Endodermal cell (in vitro differentiated cells): ENCODE measurements around the gene OXSR1. TPM values are rescaled to one million over a fixed set of nuclear protein-coding genes. Genes with fewer than 3 reads are reported as not detected.

Experiments
- DNase-seq: peaks from one replicate; pipeline ENCODE4 v3.0.0-alpha.2; 2017
- H3K27ac ChIP-seq: 2 replicates; pipeline ENCODE4 v1.5.1; 2013; ENCODE audit warnings: mild to moderate bottlenecking, low read depth, low read length, moderate library complexity
- H3K27me3 ChIP-seq: 2 replicates; pipeline ENCODE4 v1.6.1; 2013; ENCODE audit warnings: mild to moderate bottlenecking, low read length, moderate library complexity; ENCODE audit not compliant: insufficient read depth, control insufficient read depth, poor library complexity, severe bottlenecking
- H3K36me3 ChIP-seq: 2 replicates; pipeline ENCODE4 v1.7.0; 2013; ENCODE audit warnings: mild to moderate bottlenecking, low read length, moderate library complexity; ENCODE audit not compliant: control insufficient read depth, insufficient read depth
- H3K4me1 ChIP-seq: one replicate; pipeline ENCODE4 v1.7.0; 2013; ENCODE audit warnings: low read length; ENCODE audit not compliant: control insufficient read depth, insufficient read depth
- H3K4me3 ChIP-seq: 2 replicates; pipeline ENCODE4 v1.5.1; 2013; ENCODE audit warnings: mild to moderate bottlenecking, low read length, moderate library complexity
- H3K9ac ChIP-seq: 2 replicates; pipeline ENCODE4 v1.6.1; 2013; ENCODE audit warnings: mild to moderate bottlenecking, low read length, moderate library complexity; ENCODE audit not compliant: poor library complexity, severe bottlenecking; ENCODE audit errors: extremely low read depth
- H3K9me3 ChIP-seq: 2 replicates; pipeline ENCODE4 v1.6.1; 2013; ENCODE audit warnings: mild to moderate bottlenecking, low read length, moderate library complexity; ENCODE audit not compliant: control insufficient read depth
- H3K27ac Mint-ChIP-seq: 2 replicates; pipeline ENCODE4 v1.8.0; 2020; ENCODE audit warnings: mixed read lengths
- H3K27me3 Mint-ChIP-seq: 2 replicates; pipeline ENCODE4 v1.8.0; 2021; ENCODE audit warnings: mild to moderate bottlenecking, mixed read lengths; ENCODE audit not compliant: insufficient read depth
- H3K36me3 Mint-ChIP-seq: 2 replicates; pipeline ENCODE4 v1.8.0; 2020; ENCODE audit warnings: low read depth, mixed read lengths
- H3K4me1 Mint-ChIP-seq: 2 replicates; pipeline ENCODE4 v1.8.0; 2020; ENCODE audit warnings: mixed read lengths
- H3K4me3 Mint-ChIP-seq: 2 replicates; pipeline ENCODE4 v1.8.0; 2020; ENCODE audit warnings: mild to moderate bottlenecking, moderate library complexity, mixed read lengths
- H3K9me3 Mint-ChIP-seq: 2 replicates; pipeline ENCODE4 v1.8.0; 2020; ENCODE audit warnings: mild to moderate bottlenecking, mixed read lengths
- CTCF ChIP-seq: fragments of 200-600 bp; sonication (generic); conservative IDR thresholded peaks from 2 replicates; pipeline ENCODE4 v1.5.0; 2021; ENCODE audit warnings: antibody characterized with exemption, mild to moderate bottlenecking
- WGBS, 2 experiments: methylation state at CpG; one replicate each; pipeline versions ENCODE4 v1.1.5 to v1.1.7; 2013; ENCODE audit warnings: missing lambda C conversion rate in 2 of 2, mixed read lengths in 1 of 2; ENCODE audit not compliant: insufficient coverage in 1 of 2, insufficient read length in 1 of 2; 5-methylcytosine and 5-hydroxymethylcytosine counted together
- total RNA-seq, 2 donors: library from RNA; stranded (reverse); fragmentation: NEBNext Ultra II Directional in 1 of 2; extraction: Animal tissue kit (Norgen Biotek cat#: 25700) in 1 of 2; gene quantifications; 2 replicates in 1 of 2; 3 replicates in 1 of 2; pipeline ENCODE4 v1.2.1, GENCODE V29; 2021

OXSR1 gene
- total RNA-seq, 2 donors from 2014 or later, result 41.9 to 55.5 TPM

GRCh38 chr3:38264779-38265178 is 99.4 kb downstream of the OXSR1 start:
- 100% methylated on average over 1 of the region's 1 CpG; no CpG with 5 or more reads in 1 of the 2 experiments for WGBS, 2 experiments
- Mint-ChIP-seq H3K36me3 (no peaks in the 10 kb centered on the region), H3K27me3 (peaks cover 3% of the 10 kb centered on the region), H3K4me3 (no peak overlapping the region), H3K4me1 (peaks cover 11% of the 10 kb centered on the region), H3K9me3 (no peaks in the 10 kb centered on the region), H3K27ac (no peak overlapping the region)
- no peak for DNase-seq
- H3K36me3 ChIP-seq, result peaks cover 9% of the 10 kb centered on the region
- H3K27ac ChIP-seq, result no peak overlapping the region
- no peaks in the 10 kb centered on the region for H3K4me1 ChIP-seq
- no peak for TF ChIP-seq CTCF
- H3K9ac ChIP-seq, result no peak overlapping the region
- H3K4me3 ChIP-seq, result no peak overlapping the region
- H3K9me3 ChIP-seq, result no peaks in the 10 kb centered on the region
- no peaks in the 10 kb centered on the region for H3K27me3 ChIP-seq

- Histone ChIP-seq H3K9me3 (no peaks in the 10 kb centered on the region), H3K4me1 (no peaks in the 10 kb centered on the region), H3K27me3 (no peaks in the 10 kb centered on the region), H3K27ac (no peak within 1 kb of the TSS), H3K9ac (no peak within 1 kb of the TSS), H3K36me3 (peaks cover 4% of the 10 kb centered on the region), H3K4me3 (no peak within 1 kb of the TSS)
- no peak for TF ChIP-seq CTCF
- Mint-ChIP-seq H3K4me1 (peaks cover 11% of the 10 kb centered on the region), H3K36me3 (no peaks in the 10 kb centered on the region), H3K9me3 (no peaks in the 10 kb centered on the region), H3K27me3 (peaks cover 3% of the 10 kb centered on the region), H3K27ac (no peak within 1 kb of the TSS), H3K4me3 (no peak within 1 kb of the TSS)
- WGBS, 2 experiments, result 84 to 93% methylated on average over 4 to 8 of the region's 9 CpGs
- no peak for DNase-seq
Measured at GRCh38 chr3:38265604-38266307, 100.4 kb downstream of the OXSR1 start, which contains the start of gene SLC22A13. Gene SLC22A13, plus strand, starts transcription at chr3:38265812. Its CDS starts 49 bp downstream, at chr3:38265861.

- Mint-ChIP-seq H3K27ac (no peak overlapping the region), H3K9me3 (no peaks in the 10 kb centered on the region), H3K4me1 (peaks cover 11% of the 10 kb centered on the region), H3K4me3 (no peak overlapping the region), H3K36me3 (no peaks in the 10 kb centered on the region), H3K27me3 (peaks cover 3% of the 10 kb centered on the region)
- no peak for DNase-seq
- no peaks in the 10 kb centered on the region for H3K4me1 ChIP-seq
- TF ChIP-seq CTCF, result no peak
- no peak overlapping the region for H3K27ac ChIP-seq
- no peaks in the 10 kb centered on the region for H3K27me3 ChIP-seq
- no peak overlapping the region for H3K9ac ChIP-seq
- no peaks in the 10 kb centered on the region for H3K9me3 ChIP-seq
- no peak overlapping the region for H3K4me3 ChIP-seq
- H3K36me3 ChIP-seq, result no peaks in the 10 kb centered on the region
- WGBS, 2 experiments, result 89 to 93% methylated on average over 1 of the region's 1 CpG
Measured at GRCh38 chr3:38266810-38267209, 101.5 kb downstream of the OXSR1 start.
